Hepatocyte (in vitro differentiated cells): ENCODE results near the gene EID3.

Experiments used
- EZH2 ChIP-seq: fragments of 200-600 bp; sonication (generic); IDR thresholded peaks from 2 replicates; pipeline ENCODE4 v1.6.1; 2016; ENCODE audit warnings: antibody characterized with exemption, mild to moderate bottlenecking, borderline replicate concordance
- EZH2phosphoT487 ChIP-seq: fragments of 200-600 bp; sonication (generic); IDR thresholded peaks from one replicate; pipeline ENCODE4 v1.6.1; 2018; ENCODE audit warnings: antibody characterized with exemption, mild to moderate bottlenecking, low read depth, moderate library complexity; ENCODE audit not compliant: unreplicated experiment, severe bottlenecking
- TF ChIP-seq, protein P1 (sequence below): fragments of 200-600 bp; sonication (generic); IDR thresholded peaks from 2 replicates; pipeline ENCODE4 v1.5.1; 2016; ENCODE audit warnings: antibody characterized with exemption, mild to moderate bottlenecking; ENCODE audit not compliant: poor library complexity

DNA sequence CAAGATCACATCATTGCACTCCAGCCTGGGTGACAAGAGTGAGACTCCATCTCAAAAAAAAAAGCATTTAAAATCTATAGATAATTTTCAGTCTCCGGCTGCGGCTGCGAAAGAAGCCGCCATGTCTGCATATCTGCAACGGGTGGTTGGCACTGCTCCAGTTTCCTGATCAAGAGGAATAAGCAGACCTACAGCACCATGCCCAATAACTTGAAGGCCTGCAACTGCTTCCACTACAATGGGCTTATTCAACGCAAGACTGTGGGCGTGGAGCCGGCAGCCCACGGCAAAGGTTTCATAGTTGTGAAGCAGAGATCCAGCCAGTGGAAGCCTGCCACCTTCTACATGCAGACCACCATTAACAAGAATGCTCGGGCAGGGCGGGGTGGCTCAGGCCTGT is 30.6 kb upstream of the EID3 start:
- TF ChIP-seq, protein P1, sequence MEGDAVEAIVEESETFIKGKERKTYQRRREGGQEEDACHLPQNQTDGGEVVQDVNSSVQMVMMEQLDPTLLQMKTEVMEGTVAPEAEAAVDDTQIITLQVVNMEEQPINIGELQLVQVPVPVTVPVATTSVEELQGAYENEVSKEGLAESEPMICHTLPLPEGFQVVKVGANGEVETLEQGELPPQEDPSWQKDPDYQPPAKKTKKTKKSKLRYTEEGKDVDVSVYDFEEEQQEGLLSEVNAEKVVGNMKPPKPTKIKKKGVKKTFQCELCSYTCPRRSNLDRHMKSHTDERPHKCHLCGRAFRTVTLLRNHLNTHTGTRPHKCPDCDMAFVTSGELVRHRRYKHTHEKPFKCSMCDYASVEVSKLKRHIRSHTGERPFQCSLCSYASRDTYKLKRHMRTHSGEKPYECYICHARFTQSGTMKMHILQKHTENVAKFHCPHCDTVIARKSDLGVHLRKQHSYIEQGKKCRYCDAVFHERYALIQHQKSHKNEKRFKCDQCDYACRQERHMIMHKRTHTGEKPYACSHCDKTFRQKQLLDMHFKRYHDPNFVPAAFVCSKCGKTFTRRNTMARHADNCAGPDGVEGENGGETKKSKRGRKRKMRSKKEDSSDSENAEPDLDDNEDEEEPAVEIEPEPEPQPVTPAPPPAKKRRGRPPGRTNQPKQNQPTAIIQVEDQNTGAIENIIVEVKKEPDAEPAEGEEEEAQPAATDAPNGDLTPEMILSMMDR, result no peak
- no peak for TF ChIP-seq EZH2
- TF ChIP-seq EZH2phosphoT487, result no peak
